GM23338 (cell line): ENCODE data around the gene RHOF. TPM values are rescaled to one million over a fixed set of nuclear protein-coding genes. Genes with fewer than 3 reads are reported as not detected.

Source experiments
- ATAC-seq: fragments of 200-7000 bp; cut with Tn5 transposase; 3 replicates; pipeline ENCODE4 v1.9.1; 2020
- DNase-seq: peaks from one replicate; pipeline ENCODE4 v3.0.0-alpha.2; 2015; ENCODE audit warnings: low spot score
- H2AFZ ChIP-seq: fragments of 200-600 bp; sonication (generic); 2 replicates; pipeline ENCODE4 v1.8.0; 2016; ENCODE audit warnings: antibody characterized with exemption, mild to moderate bottlenecking, moderate library complexity
- H3F3A ChIP-seq: fragments of 200-600 bp; sonication (generic); replicated peaks from 2 replicates; pipeline ENCODE4 v1.8.0; 2017; ENCODE audit warnings: antibody characterized with exemption, mixed run types, low read depth
- H3K27ac ChIP-seq: fragments of 200-600 bp; sonication (generic); 2 replicates; pipeline ENCODE4 v1.6.1; 2016; ENCODE audit warnings: low read depth
- H3K27me3 ChIP-seq: fragments of 200-600 bp; sonication (generic); 2 replicates; pipeline ENCODE4 v1.8.0; 2016; ENCODE audit warnings: mild to moderate bottlenecking, mixed run types, moderate library complexity; ENCODE audit not compliant: insufficient read depth
- H3K36me3 ChIP-seq: fragments of 200-600 bp; sonication (generic); 2 replicates; pipeline ENCODE4 v1.8.0; 2016; ENCODE audit warnings: mild to moderate bottlenecking; ENCODE audit not compliant: insufficient read depth
- H3K4me1 ChIP-seq: fragments of 200-600 bp; sonication (generic); 2 replicates; pipeline ENCODE4 v1.8.0; 2016; ENCODE audit warnings: mild to moderate bottlenecking, moderate library complexity; ENCODE audit not compliant: insufficient read depth
- H3K4me2 ChIP-seq: fragments of 200-600 bp; sonication (generic); 2 replicates; pipeline ENCODE4 v1.7.1; 2017; ENCODE audit warnings: mixed run types
- H3K4me3 ChIP-seq: fragments of 200-600 bp; sonication (generic); 2 replicates; pipeline ENCODE4 v1.6.1; 2016; ENCODE audit warnings: mixed run types
- H3K79me2 ChIP-seq: fragments of 200-600 bp; sonication (generic); replicated peaks from 2 replicates; pipeline ENCODE4 v1.8.0; 2017; ENCODE audit warnings: mild to moderate bottlenecking; ENCODE audit not compliant: insufficient read depth
- H3K9me2 ChIP-seq: fragments of 200-600 bp; sonication (generic); 2 replicates; pipeline ENCODE4 v1.8.0; 2017; ENCODE audit not compliant: insufficient read depth
- H4K20me1 ChIP-seq: fragments of 200-600 bp; sonication (generic); replicated peaks from 2 replicates; pipeline ENCODE4 v1.8.0; 2017; ENCODE audit warnings: mild to moderate bottlenecking; ENCODE audit not compliant: insufficient read depth
- H3K27ac Mint-ChIP-seq: 2 replicates; pipeline ENCODE4 v1.8.0; 2020; ENCODE audit warnings: inconsistent platforms, mild to moderate bottlenecking, moderate library complexity, mixed read lengths
- H3K27me3 Mint-ChIP-seq: 3 replicates; pipeline ENCODE4 v1.8.0; 2022; ENCODE audit warnings: low read depth, mild to moderate bottlenecking, moderate library complexity, mixed read lengths, inconsistent platforms; ENCODE audit not compliant: insufficient read depth, poor library complexity
- H3K36me3 Mint-ChIP-seq: 3 replicates; pipeline ENCODE4 v1.8.0; 2021; ENCODE audit warnings: low read depth, mild to moderate bottlenecking, inconsistent platforms, moderate library complexity, mixed read lengths
- H3K4me1 Mint-ChIP-seq: 3 replicates; pipeline ENCODE4 v1.8.0; 2020; ENCODE audit warnings: mild to moderate bottlenecking, inconsistent platforms, mixed read lengths
- H3K4me3 Mint-ChIP-seq: 3 replicates; pipeline ENCODE4 v1.8.0; 2021; ENCODE audit warnings: moderate library complexity, mild to moderate bottlenecking, inconsistent platforms, mixed read lengths
- H3K9me3 Mint-ChIP-seq: 3 replicates; pipeline ENCODE4 v1.8.0; 2020; ENCODE audit warnings: moderate library complexity, mild to moderate bottlenecking, inconsistent platforms, mixed read lengths
- CTCF ChIP-seq, 2 experiments: fragments of 200-600 bp in 1 of 2; sonication (generic) in 1 of 2; conservative IDR thresholded peaks; 2 replicates each; pipeline versions ENCODE4 v1.5.1 to v1.6.1; 2016 to 2017; ENCODE audit warnings: antibody characterized with exemption in 2 of 2, low read depth in 2 of 2, mild to moderate bottlenecking in 2 of 2, moderate library complexity in 1 of 2
- ETS1 ChIP-seq: IDR thresholded peaks from 2 replicates; pipeline ENCODE4 v1.6.1; 2016; ENCODE audit warnings: antibody characterized with exemption
- EZH2phosphoT487 ChIP-seq: fragments of 200-600 bp; sonication (generic); IDR thresholded peaks from one replicate; pipeline ENCODE4 v1.8.1; 2018; ENCODE audit warnings: antibody characterized with exemption; ENCODE audit not compliant: unreplicated experiment
- POLR2AphosphoS5 ChIP-seq: IDR thresholded peaks from 2 replicates; pipeline ENCODE4 v1.6.1; 2016; ENCODE audit warnings: antibody characterized with exemption, low read depth
- ZNF331 ChIP-seq: fragments of 250-450 bp; sonication (Bioruptor Pico); IDR thresholded peaks from 2 replicates; pipeline ENCODE4 v1.5.0; 2020; ENCODE audit warnings: low read depth, mild to moderate bottlenecking, moderate library complexity
- polyA plus RNA-seq: library from polyadenylated mRNA; unstranded; fragments of >200 nt; fragmentation: Nextera tagmentation; extraction: Ambion mirVana; gene quantifications from 2 replicates; pipeline ENCODE4 v1.2.1, GENCODE V29; 2016
- total RNA-seq: library from RNA; depleted of rRNA; stranded (reverse); fragments of >200 nt; shearing (Covaris generic); gene quantifications from 2 replicates; pipeline ENCODE4 v1.2.3, GENCODE V29; 2014

The RHOF gene
- total and polyA plus RNA-seq, 2 experiments from 2014 or later: 10.5 to 53.4 TPM

- Mint-ChIP-seq H3K27me3 (peaks cover 28% of the 10 kb centered on the region), H3K27ac (peak overlapping the region; percentile 87), H3K36me3 (peaks cover 45% of the 10 kb centered on the region), H3K9me3 (no peaks in the 10 kb centered on the region), H3K4me3 (peak overlapping the region; percentile 81), H3K4me1 (peaks cover 24% of the 10 kb centered on the region)
- Histone ChIP-seq H3K4me3 (peak overlapping the region; percentile 97), H3K4me1 (peaks cover 21% of the 10 kb centered on the region), H3K27me3 (no peaks in the 10 kb centered on the region), H3K27ac (peak overlapping the region; percentile 94), H3K36me3 (0 out of 2 replicates have a peak, but pooled peaks cover 3% of the 10 kb centered on the region), H2AFZ (no peak overlapping the region; the same call in 1 of the 2 replicates), H4K20me1 (peaks cover 20% of the 10 kb centered on the region; the same call in 1 of the 2 replicates), H3K79me2 (peaks cover 41% of the 10 kb centered on the region), H3K9me2 (no peaks in the 10 kb centered on the region), H3K4me2 (peak overlapping the region; percentile 99), H3F3A (peaks cover 12% of the 10 kb centered on the region)
- ATAC-seq: peak; percentile 84
- peak; percentile 89 for DNase-seq
- TF ChIP-seq ETS1 (no peak), POLR2AphosphoS5 (peak; percentile 77), ZNF331 (no peak), CTCF (conservative IDR thresholded peaks at IDR 0.05; ENCODE audit: low read depth in 2 of 2) (peak in 1 of 2 experiments; percentile 22; a peak in 1 of 4 replicates)
Observed at GRCh38 chr12:121812320-121812871, 18.9 kb upstream of the RHOF start.

GRCh38 chr12:121811434-121812319, 18.2 kb upstream of the RHOF start:
- no peaks in the 10 kb centered on the region for H3K9me2 ChIP-seq
- Mint-ChIP-seq H3K27me3 (peaks cover 28% of the 10 kb centered on the region), H3K4me3 (peak overlapping the region; percentile 81), H3K27ac (peak overlapping the region; percentile 87), H3K9me3 (no peaks in the 10 kb centered on the region), H3K4me1 (peaks cover 31% of the 10 kb centered on the region), H3K36me3 (peaks cover 48% of the 10 kb centered on the region)
- H3K79me2 ChIP-seq: peaks cover 48% of the 10 kb centered on the region
- peak overlapping the region; percentile 97 for H3K4me3 ChIP-seq
- H3K36me3 ChIP-seq: 0 out of 2 replicates have a peak, but pooled peaks cover 3% of the 10 kb centered on the region
- H3F3A ChIP-seq: peaks cover 12% of the 10 kb centered on the region
- peaks cover 28% of the 10 kb centered on the region for H3K4me1 ChIP-seq
- no peak overlapping the region; the same call in 1 of the 2 replicates for H2AFZ ChIP-seq
- H3K27ac ChIP-seq: peak overlapping the region; percentile 94
- TF ChIP-seq POLR2AphosphoS5 (peak; percentile 68), CTCF (conservative IDR thresholded peaks at IDR 0.05; ENCODE audit: low read depth in 2 of 2) (peak; percentile 77 to 78), EZH2phosphoT487 (no peak)
- peak overlapping the region; percentile 99 for H3K4me2 ChIP-seq
- ATAC-seq (peak; percentile 85), DNase-seq (peak; percentile 92)
- no peaks in the 10 kb centered on the region for H3K27me3 ChIP-seq
- peaks cover 20% of the 10 kb centered on the region; the same call in 1 of the 2 replicates for H4K20me1 ChIP-seq
